Sigmoid colon (tissue), 7 donors: ENCODE data around the gene YPEL1. TPM values are rescaled to one million over a fixed set of nuclear protein-coding genes. Genes with fewer than 3 reads are reported as not detected.

Experiments used
- DNase-seq: peaks from one replicate; pipeline ENCODE4 v3.0.0-alpha.2; 2019
- H3K27ac ChIP-seq, 4 donors: fragments of 200-600 bp; sonication (generic); one replicate each; pipeline ENCODE4 v1.5.1; 2016 to 2019; ENCODE audit warnings: mild to moderate bottlenecking in 1 of 4
- H3K27me3 ChIP-seq, 3 donors: fragments of 200-600 bp; sonication (generic); one replicate each; pipeline ENCODE4 v1.5.1; 2019; ENCODE audit warnings: mild to moderate bottlenecking in 1 of 3
- H3K36me3 ChIP-seq, 4 donors: fragments of 200-600 bp; sonication (generic); one replicate each; pipeline ENCODE4 v1.5.1; 2016 to 2019
- H3K4me1 ChIP-seq, 4 donors: fragments of 200-600 bp; sonication (generic); one replicate each; pipeline ENCODE4 v1.5.1; 2017 to 2019
- H3K4me3 ChIP-seq, 4 donors: fragments of 200-600 bp; sonication (generic); one replicate each; pipeline ENCODE4 v1.5.1; 2017 to 2019; ENCODE audit warnings: mild to moderate bottlenecking in 2 of 4, moderate library complexity in 1 of 4
- H3K9me3 ChIP-seq, 4 donors: fragments of 200-600 bp in 3 of 4; sonication (generic) in 3 of 4; one replicate each; pipeline versions ENCODE4 v1.5.1 to v1.6.1; 2013 to 2019
- CTCF ChIP-seq, 4 experiments: fragments of 450-650 bp in 3 of 4; fragments of 200-600 bp in 1 of 4; IDR thresholded peaks; one replicate each; pipeline ENCODE4 v1.5.1; 2016 to 2019; ENCODE audit warnings: antibody characterized with exemption in 4 of 4, mild to moderate bottlenecking in 3 of 4, moderate library complexity in 2 of 4
- EP300 ChIP-seq, 4 donors: sonication (generic); formaldehyde crosslinking; IDR thresholded peaks; one replicate each; pipeline ENCODE4 v1.6.1; 2017; ENCODE audit warnings: antibody characterized with exemption in 4 of 4
- POLR2A ChIP-seq, 2 donors: fragments of 450-650 bp; IDR thresholded peaks; one replicate each; pipeline ENCODE4 v1.6.1; 2016; ENCODE audit warnings: antibody characterized with exemption in 2 of 2, mild to moderate bottlenecking in 2 of 2, moderate library complexity in 2 of 2
- POLR2AphosphoS5 ChIP-seq, 4 donors: sonication (generic); formaldehyde crosslinking; IDR thresholded peaks; one replicate each; pipeline ENCODE4 v1.6.1; 2017; ENCODE audit warnings: antibody characterized with exemption in 4 of 4
- WGBS, 2 donors: extraction: QIAGEN DNeasy Blood & Tissue Kit; methylation state at CpG; one replicate each; pipeline ENCODE4 v1.1.7; 2013; 5-methylcytosine and 5-hydroxymethylcytosine counted together
- intact Hi-C: fragments of 100-400 bp; cut with DNase I; formaldehyde crosslinking; loops from one replicate; pipeline ENCODE4 v1.15.1; 2023
- polyA plus RNA-seq, 3 donors: library from polyadenylated mRNA; stranded (reverse); fragments of 200-250 nt; gene quantifications; one replicate each; pipeline ENCODE4 v1.2.3, GENCODE V29; 2013
- total RNA-seq, 4 donors: library from RNA; depleted of rRNA; stranded (reverse); fragments of >200 nt; gene quantifications; one replicate each; pipeline ENCODE4 v1.1.0, GENCODE V29; 2016
- donor health status: healthy with polysubstance abuse.
- donor health status: Bipolar disorder and iron deficiency.
- donor health status: healthy.

Gene YPEL1
- total and polyA plus RNA-seq, 7 donors, result 0.69 to 9.6 (median 5.9) TPM

- no peaks in the 10 kb centered on the region for H3K4me1 ChIP-seq
- no peak overlapping the region for H3K4me3 ChIP-seq
- no peaks in the 10 kb centered on the region for H3K9me3 ChIP-seq
- DNase-seq, result no peak
- intact Hi-C loops, result no loop called here
- no peak for TF ChIP-seq EP300 (IDR thresholded peaks at IDR 0.05)
- no peak overlapping the region for H3K27ac ChIP-seq
- WGBS, 2 donors, result 85 to 91% methylated on average over 6 of the region's 6 CpGs
- H3K36me3 ChIP-seq, result no peaks in the 10 kb centered on the region
- no peaks in the 10 kb centered on the region for H3K27me3 ChIP-seq
These were observed 6.2 kb upstream of the YPEL1 start for GRCh38 chr22:21741790-21742189.

GRCh38 chr22:21741059-21741458 is 5.5 kb upstream of the YPEL1 start:
- no peaks in the 10 kb centered on the region for H3K27me3 ChIP-seq
- intact Hi-C loops, result no loop called here
- no peak overlapping the region for H3K4me3 ChIP-seq
- TF ChIP-seq CTCF (IDR thresholded peaks at IDR 0.05), result no peak
- TF ChIP-seq POLR2A (IDR thresholded peaks at IDR 0.05), result no peak
- no peak for TF ChIP-seq POLR2AphosphoS5 (IDR thresholded peaks at IDR 0.05)
- TF ChIP-seq EP300 (IDR thresholded peaks at IDR 0.05), result no peak
- H3K36me3 ChIP-seq, result no peaks in the 10 kb centered on the region
- no peak for DNase-seq
- 87 to 90% methylated on average over 10 of the region's 10 CpGs for WGBS, 2 donors
- no peaks in the 10 kb centered on the region for H3K9me3 ChIP-seq
- peaks cover 0 to 7% (median 2%) of the 10 kb centered on the region in 4 donors for H3K4me1 ChIP-seq
- no peak overlapping the region for H3K27ac ChIP-seq

GRCh38 chr22:21739828-21740377 is 4.3 kb upstream of the YPEL1 start:
- Histone ChIP-seq H3K9me3 (no peaks in the 10 kb centered on the region), H3K27ac (no peak overlapping the region), H3K4me3 (no peak overlapping the region), H3K27me3 (no peaks in the 10 kb centered on the region), H3K36me3 (no peaks in the 10 kb centered on the region), H3K4me1 (peaks cover 0 to 13% (median 5%) of the 10 kb centered on the region in 4 donors)
- TF ChIP-seq POLR2AphosphoS5 (IDR thresholded peaks at IDR 0.05), result no peak
- TF ChIP-seq CTCF (IDR thresholded peaks at IDR 0.05), result no peak
- no peak for TF ChIP-seq EP300 (IDR thresholded peaks at IDR 0.05)
- no peak for TF ChIP-seq POLR2A (IDR thresholded peaks at IDR 0.05)
- intact Hi-C loops, result no loop called here
- DNase-seq, result no peak
- WGBS, 2 donors, result 92 to 94% methylated on average over 5 of the region's 5 CpGs

GRCh38 chr22:21738966-21739365 is 3.4 kb upstream of the YPEL1 start:
- no peak overlapping the region for H3K4me3 ChIP-seq
- intact Hi-C loops, result no loop called here
- no peaks in the 10 kb centered on the region for H3K27me3 ChIP-seq
- H3K27ac ChIP-seq, result no peak overlapping the region
- TF ChIP-seq CTCF (IDR thresholded peaks at IDR 0.05), result no peak
- TF ChIP-seq POLR2A (IDR thresholded peaks at IDR 0.05), result no peak
- no peak for TF ChIP-seq EP300 (IDR thresholded peaks at IDR 0.05)
- no peak for TF ChIP-seq POLR2AphosphoS5 (IDR thresholded peaks at IDR 0.05)
- H3K4me1 ChIP-seq, result peaks cover 0 to 19% (median 12%) of the 10 kb centered on the region in 4 donors
- no peaks in the 10 kb centered on the region for H3K9me3 ChIP-seq
- 56 to 65% methylated on average over 7 of the region's 7 CpGs for WGBS, 2 donors
- no peak for DNase-seq
- no peaks in the 10 kb centered on the region for H3K36me3 ChIP-seq

- TF ChIP-seq POLR2A (IDR thresholded peaks at IDR 0.05), result no peak
- TF ChIP-seq CTCF (IDR thresholded peaks at IDR 0.05), result no peak
- TF ChIP-seq POLR2AphosphoS5 (IDR thresholded peaks at IDR 0.05), result no peak
- TF ChIP-seq EP300 (IDR thresholded peaks at IDR 0.05), result no peak
- Histone ChIP-seq H3K27ac (no peak overlapping the region), H3K9me3 (no peaks in the 10 kb centered on the region), H3K36me3 (no peaks in the 10 kb centered on the region), H3K27me3 (no peaks in the 10 kb centered on the region), H3K4me3 (no peak overlapping the region), H3K4me1 (peaks cover 0 to 19% (median 12%) of the 10 kb centered on the region in 4 donors)
- intact Hi-C loops, result no loop called here
- 64 to 81% methylated on average over 8 of the region's 8 CpGs for WGBS, 2 donors
- no peak for DNase-seq
These were observed 2.5 kb upstream of the YPEL1 start for GRCh38 chr22:21738081-21738480.
